CD14-positive monocyte (primary cell): ENCODE data around the gene UCHL1. TPM values are rescaled to one million over a fixed set of nuclear protein-coding genes. Genes with fewer than 3 reads are reported as not detected.
A peak's percentile ranks its signal among the peaks of the same experiment; 100 is the strongest.

ENCODE experiments used
- DNase-seq, 3 donors: peaks; one replicate each; pipeline ENCODE4 v3.0.0-alpha.2; 2011 to 2022
- H2AFZ ChIP-seq: 2 replicates; pipeline ENCODE4 v1.6.0; 2012; ENCODE audit warnings: mild to moderate bottlenecking, low read depth, low read length, inconsistent platforms; ENCODE audit not compliant: insufficient read depth, poor library complexity, severe bottlenecking
- H3K27ac ChIP-seq, 2 donors: 1 replicate in 1 of 2; 2 replicates in 1 of 2; pipeline ENCODE4 v1.5.1; 2012 to 2013; ENCODE audit warnings: low read length in 2 of 2, control low read depth in 1 of 2, inconsistent platforms in 1 of 2, low read depth in 1 of 2, mild to moderate bottlenecking in 1 of 2
- H3K27me3 ChIP-seq, 2 donors: one replicate each; pipeline versions ENCODE4 v1.6.0 to v1.6.1; 2011 to 2013; ENCODE audit warnings: low read length in 2 of 2; ENCODE audit not compliant: control insufficient read depth in 2 of 2, insufficient read depth in 2 of 2
- H3K36me3 ChIP-seq, 2 donors: replicated peaks in 1 of 2; 1 replicate in 1 of 2; 2 replicates in 1 of 2; pipeline versions ENCODE4 v1.5.1 to v1.6.1; 2012 to 2013; ENCODE audit warnings: low read length in 2 of 2, control low read depth in 1 of 2, inconsistent platforms in 1 of 2, mild to moderate bottlenecking in 1 of 2; ENCODE audit not compliant: insufficient read depth in 2 of 2, control insufficient read depth in 1 of 2
- H3K4me1 ChIP-seq, 2 donors: 1 replicate in 1 of 2; 2 replicates in 1 of 2; pipeline versions ENCODE4 v1.5.1 to v1.6.1; 2012 to 2013; ENCODE audit warnings: low read length in 2 of 2, control low read depth in 1 of 2, inconsistent platforms in 1 of 2, mild to moderate bottlenecking in 1 of 2, moderate library complexity in 1 of 2; ENCODE audit not compliant: insufficient read depth in 2 of 2, control insufficient read depth in 1 of 2
- H3K4me2 ChIP-seq: replicated peaks from 2 replicates; pipeline ENCODE3; 2012; ENCODE audit warnings: low read length, moderate library complexity, mild to moderate bottlenecking; ENCODE audit not compliant: poor library complexity, severe bottlenecking; ENCODE audit errors: extremely low read depth
- H3K4me3 ChIP-seq, 3 experiments: fragments of 200-600 bp in 1 of 3; sonication (generic) in 1 of 3; replicated peaks in 1 of 3; 1 replicate in 2 of 3; 2 replicates in 1 of 3; pipeline ENCODE4 v1.5.1; 2011 to 2013; ENCODE audit warnings: low read length in 3 of 3, mild to moderate bottlenecking in 3 of 3, control low read depth in 2 of 3, low read depth in 2 of 3, inconsistent platforms in 1 of 3, moderate library complexity in 1 of 3
- H3K79me2 ChIP-seq: 2 replicates; pipeline ENCODE4 v1.6.0; 2012; ENCODE audit warnings: mild to moderate bottlenecking, control low read depth, inconsistent platforms, low read length, moderate library complexity; ENCODE audit not compliant: insufficient read depth
- H3K9ac ChIP-seq: 2 replicates; pipeline ENCODE4 v1.6.0; 2017; ENCODE audit warnings: low read length, mild to moderate bottlenecking; ENCODE audit not compliant: insufficient read depth, poor library complexity, severe bottlenecking
- H3K9me3 ChIP-seq, 2 donors: replicated peaks in 1 of 2; 1 replicate in 1 of 2; 2 replicates in 1 of 2; pipeline versions ENCODE4 v1.5.1 to v1.6.1; 2012 to 2013; ENCODE audit warnings: low read length in 2 of 2, control low read depth in 1 of 2; ENCODE audit not compliant: control insufficient read depth in 1 of 2, insufficient read depth in 1 of 2
- H4K20me1 ChIP-seq: 2 replicates; pipeline ENCODE4 v1.6.0; 2012; ENCODE audit warnings: mild to moderate bottlenecking, low read length, control low read depth, moderate library complexity; ENCODE audit not compliant: insufficient read depth
- H3K27ac Mint-ChIP-seq, 7 donors: one replicate each; pipeline ENCODE4 v1.8.0; 2020; ENCODE audit warnings: mild to moderate bottlenecking in 7 of 7, mixed read lengths in 7 of 7, moderate library complexity in 6 of 7, inconsistent platforms in 2 of 7
- H3K27me3 Mint-ChIP-seq, 3 donors: one replicate each; pipeline ENCODE4 v1.8.0; 2021 to 2022; ENCODE audit warnings: low read depth in 3 of 3, mild to moderate bottlenecking in 3 of 3, mixed read lengths in 3 of 3, moderate library complexity in 3 of 3, inconsistent platforms in 1 of 3
- H3K36me3 Mint-ChIP-seq, 2 donors: one replicate each; pipeline ENCODE4 v1.8.0; 2020; ENCODE audit warnings: mixed read lengths in 2 of 2, inconsistent platforms in 1 of 2, mild to moderate bottlenecking in 1 of 2
- H3K4me1 Mint-ChIP-seq: one replicate; pipeline ENCODE4 v1.8.0; 2020; ENCODE audit warnings: mild to moderate bottlenecking, mixed read lengths
- H3K4me3 Mint-ChIP-seq, 2 donors: one replicate each; pipeline ENCODE4 v1.8.0; 2020; ENCODE audit warnings: mild to moderate bottlenecking in 2 of 2, mixed read lengths in 2 of 2, moderate library complexity in 1 of 2
- H3K9me3 Mint-ChIP-seq, 7 donors: one replicate each; pipeline ENCODE4 v1.8.0; 2020 to 2022; ENCODE audit warnings: mixed read lengths in 7 of 7, mild to moderate bottlenecking in 6 of 7, moderate library complexity in 6 of 7, inconsistent platforms in 2 of 7
- WGBS: methylation state at CpG from one replicate; pipeline ENCODE4 v1.1.5; 2013; ENCODE audit warnings: missing lambda C conversion rate; ENCODE audit not compliant: insufficient coverage; 5-methylcytosine and 5-hydroxymethylcytosine counted together
- intact Hi-C, 2 donors: fragments of 100-400 bp; cut with micrococcal nuclease; formaldehyde crosslinking; loops; one replicate each; pipeline versions ENCODE4 v1.15.0 to v1.15.1; 2023
- polyA plus RNA-seq, 3 donors: library from polyadenylated mRNA; depleted of rRNA in 1 of 3; unstranded in 2 of 3; stranded (reverse) in 1 of 3; fragments of 300-500 nt in 2 of 3; fragments of >200 nt in 1 of 3; fragmentation: Illumina TruSeq in 2 of 3; gene quantifications; 1 replicate in 2 of 3; 2 replicates in 1 of 3; pipeline ENCODE4 v1.2.3, GENCODE V29; 2012 to 2021
- TF ChIP-seq, protein P1 (sequence below): fragments of 200-600 bp; IDR thresholded peaks from one replicate; pipeline ENCODE4 v1.8.0; 2022; ENCODE audit warnings: antibody characterized with exemption, mild to moderate bottlenecking

Gene UCHL1
- polyA plus RNA-seq, 3 donors: not detected

DNA sequence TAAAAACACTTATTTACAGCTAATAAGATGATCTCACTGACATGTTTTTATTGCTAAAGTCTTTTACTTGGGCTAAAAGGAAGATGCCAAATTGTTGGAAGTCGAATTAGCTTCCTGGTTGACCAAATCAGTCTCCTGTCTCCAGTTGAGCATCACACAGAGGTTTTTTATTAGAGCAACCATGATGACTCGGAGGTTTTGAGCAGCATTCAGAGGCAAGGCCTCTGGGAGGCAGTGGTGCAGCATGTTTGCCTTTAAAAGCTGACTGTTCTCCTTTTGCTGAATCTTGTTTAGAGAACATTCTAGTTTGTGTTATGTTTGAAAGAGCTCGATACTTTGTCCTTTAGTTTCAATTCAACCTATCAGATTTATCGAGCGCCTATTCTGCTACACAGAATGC is 2.1 kb downstream of the UCHL1 start:
- peaks cover 2 to 10% of the 10 kb centered on the region in 2 donors for H3K9me3 ChIP-seq
- Mint-ChIP-seq H3K9me3 (peaks cover 0 to 6% (median 4%) of the 10 kb centered on the region in 7 donors), H3K4me1 (peaks cover 14% of the 10 kb centered on the region), H3K4me3 (peak overlapping the region in 1 of 2 donors; percentile 84), H3K27me3 (peaks cover 42 to 53% (median 52%) of the 10 kb centered on the region in 3 donors), H3K27ac (no peak overlapping the region), H3K36me3 (peaks cover 0 to 9% of the 10 kb centered on the region in 2 donors)
- peaks cover 41 to 51% of the 10 kb centered on the region in 2 donors for H3K27me3 ChIP-seq
- H3K9ac ChIP-seq: no peak overlapping the region
- H3K4me2 ChIP-seq: no peak overlapping the region
- H3K79me2 ChIP-seq: no peaks in the 10 kb centered on the region
- no peaks in the 10 kb centered on the region for H4K20me1 ChIP-seq
- no peaks in the 10 kb centered on the region for H3K36me3 ChIP-seq
- H2AFZ ChIP-seq: no peak overlapping the region
- TF ChIP-seq, protein P1, sequence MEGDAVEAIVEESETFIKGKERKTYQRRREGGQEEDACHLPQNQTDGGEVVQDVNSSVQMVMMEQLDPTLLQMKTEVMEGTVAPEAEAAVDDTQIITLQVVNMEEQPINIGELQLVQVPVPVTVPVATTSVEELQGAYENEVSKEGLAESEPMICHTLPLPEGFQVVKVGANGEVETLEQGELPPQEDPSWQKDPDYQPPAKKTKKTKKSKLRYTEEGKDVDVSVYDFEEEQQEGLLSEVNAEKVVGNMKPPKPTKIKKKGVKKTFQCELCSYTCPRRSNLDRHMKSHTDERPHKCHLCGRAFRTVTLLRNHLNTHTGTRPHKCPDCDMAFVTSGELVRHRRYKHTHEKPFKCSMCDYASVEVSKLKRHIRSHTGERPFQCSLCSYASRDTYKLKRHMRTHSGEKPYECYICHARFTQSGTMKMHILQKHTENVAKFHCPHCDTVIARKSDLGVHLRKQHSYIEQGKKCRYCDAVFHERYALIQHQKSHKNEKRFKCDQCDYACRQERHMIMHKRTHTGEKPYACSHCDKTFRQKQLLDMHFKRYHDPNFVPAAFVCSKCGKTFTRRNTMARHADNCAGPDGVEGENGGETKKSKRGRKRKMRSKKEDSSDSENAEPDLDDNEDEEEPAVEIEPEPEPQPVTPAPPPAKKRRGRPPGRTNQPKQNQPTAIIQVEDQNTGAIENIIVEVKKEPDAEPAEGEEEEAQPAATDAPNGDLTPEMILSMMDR: peak; percentile 26
- intact Hi-C loops: no loop called here
- H3K4me3 ChIP-seq: no peak overlapping the region
- peak; percentile 3 to 19 (median 19) for DNase-seq
- 20% methylated on average over 2 of the region's 5 CpGs for WGBS
- no peak overlapping the region for H3K27ac ChIP-seq
- peaks cover 12 to 16% of the 10 kb centered on the region in 2 donors for H3K4me1 ChIP-seq

DNA sequence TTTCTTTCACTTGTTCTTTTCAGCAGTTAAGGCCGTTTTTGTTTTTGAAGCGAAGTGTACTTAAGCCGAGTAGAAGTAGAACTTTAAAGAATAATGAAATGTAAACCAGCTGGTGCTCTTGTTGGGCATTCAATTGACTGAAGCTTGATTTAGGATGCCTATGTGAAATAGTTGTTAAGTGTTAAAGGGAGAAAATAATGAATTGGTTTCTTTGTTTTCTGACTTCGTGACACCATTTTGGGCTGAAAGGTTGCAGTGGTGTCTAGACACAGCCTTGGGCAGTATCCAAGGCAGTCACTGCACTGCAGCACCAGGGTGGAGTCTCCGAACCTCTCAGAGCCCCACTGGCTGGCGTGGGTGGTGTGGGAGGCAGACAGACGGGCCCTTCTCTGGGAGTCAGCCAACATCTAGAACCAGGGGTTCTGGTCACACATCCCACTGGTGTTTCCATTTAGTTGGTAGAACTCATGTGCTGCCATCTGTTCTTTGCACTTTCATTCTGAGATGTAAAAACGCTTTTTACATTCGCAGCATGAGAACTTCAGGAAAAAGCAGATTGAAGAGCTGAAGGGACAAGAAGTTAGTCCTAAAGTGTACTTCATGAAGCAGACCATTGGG is 3.5 kb downstream of the UCHL1 start:
- Histone ChIP-seq H4K20me1 (no peaks in the 10 kb centered on the region), H3K4me3 (no peak overlapping the region), H3K9me3 (peaks cover 2 to 10% of the 10 kb centered on the region in 2 donors), H3K79me2 (no peaks in the 10 kb centered on the region), H3K4me1 (peaks cover 12 to 16% of the 10 kb centered on the region in 2 donors), H3K27ac (no peak overlapping the region), H3K9ac (no peak overlapping the region), H2AFZ (no peak overlapping the region), H3K36me3 (no peaks in the 10 kb centered on the region), H3K4me2 (no peak overlapping the region), H3K27me3 (peaks cover 33 to 37% of the 10 kb centered on the region in 2 donors)
- Mint-ChIP-seq H3K27ac (peak overlapping the region in 1 of 7 donors; percentile 28), H3K9me3 (peaks cover 0 to 6% (median 3%) of the 10 kb centered on the region in 7 donors), H3K4me1 (peaks cover 14% of the 10 kb centered on the region), H3K27me3 (peaks cover 36 to 40% (median 39%) of the 10 kb centered on the region in 3 donors), H3K36me3 (peaks cover 0 to 9% of the 10 kb centered on the region in 2 donors), H3K4me3 (no peak overlapping the region)
- DNase-seq: no peak
- TF ChIP-seq, protein P1: no peak
- intact Hi-C loops: no loop called here
- WGBS: 97% methylated on average over 9 of the region's 9 CpGs
